CD4-positive, alpha-beta T cell treated with Interleukin-17A for 1 hour (primary cell): ENCODE data around the gene C2CD5.
"Not testable (repeated sequence)": the region's sequence is repeated elsewhere in the genome, so short reads cannot be mapped to it uniquely, and the experiment has no call there.

Experiments used
- DNase-seq: peaks from one replicate; pipeline ENCODE4 v3.0.0-alpha.2; 2020

Gene C2CD5

DNA sequence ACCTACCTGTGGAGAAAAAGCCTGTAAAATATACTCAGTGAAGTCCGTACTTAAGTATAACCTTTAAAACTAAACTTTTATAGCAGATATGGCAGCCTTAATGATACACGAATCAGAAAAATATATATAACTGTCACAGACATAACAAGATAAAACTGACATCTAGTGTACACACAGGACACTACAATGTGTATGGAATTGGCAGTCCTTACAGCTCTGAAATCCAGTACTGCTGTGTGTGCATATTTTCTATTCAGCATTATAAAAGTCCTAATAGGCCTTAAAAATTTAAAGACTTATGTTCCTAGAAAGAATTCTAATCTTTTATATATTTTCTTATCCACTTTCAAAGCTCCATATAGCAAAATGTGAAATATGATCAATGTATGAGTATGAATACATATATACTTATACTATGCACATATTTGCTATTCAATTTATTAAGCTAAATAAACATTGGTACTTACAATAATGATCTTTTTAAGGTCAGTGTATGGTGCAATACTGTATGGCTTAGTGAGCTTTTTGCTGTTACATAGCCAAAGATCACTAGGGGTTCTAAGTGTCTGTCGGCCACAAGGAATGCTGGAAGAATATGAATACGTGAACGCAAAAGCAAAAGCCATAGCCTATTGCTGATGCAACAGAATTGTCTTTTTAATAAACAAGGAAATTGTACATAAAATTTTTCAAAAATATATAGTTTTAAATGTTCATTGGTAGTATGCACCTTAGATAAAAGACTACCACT lies 69.2 kb downstream of the C2CD5 start:
- no peak for DNase-seq

DNA sequence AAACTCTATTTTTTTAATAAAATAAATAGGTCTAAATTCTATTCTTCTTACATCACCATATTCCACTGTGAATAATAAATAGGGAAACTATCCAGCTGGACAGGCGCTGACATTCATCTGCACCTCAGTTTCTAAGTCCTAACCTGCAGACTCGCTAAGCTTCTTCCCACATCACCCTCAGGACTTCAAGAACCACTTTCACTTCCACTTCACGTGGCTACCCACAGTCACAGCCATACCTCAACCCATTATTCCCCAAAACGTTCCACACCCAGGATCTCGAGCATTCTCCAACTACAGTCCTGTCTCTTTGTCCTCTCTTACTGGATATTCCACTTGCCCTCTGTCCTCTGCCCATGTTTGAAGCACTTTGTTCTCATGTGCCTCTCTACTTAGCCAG lies 71.1 kb downstream of the C2CD5 start:
- peak; percentile 8 for DNase-seq

DNA sequence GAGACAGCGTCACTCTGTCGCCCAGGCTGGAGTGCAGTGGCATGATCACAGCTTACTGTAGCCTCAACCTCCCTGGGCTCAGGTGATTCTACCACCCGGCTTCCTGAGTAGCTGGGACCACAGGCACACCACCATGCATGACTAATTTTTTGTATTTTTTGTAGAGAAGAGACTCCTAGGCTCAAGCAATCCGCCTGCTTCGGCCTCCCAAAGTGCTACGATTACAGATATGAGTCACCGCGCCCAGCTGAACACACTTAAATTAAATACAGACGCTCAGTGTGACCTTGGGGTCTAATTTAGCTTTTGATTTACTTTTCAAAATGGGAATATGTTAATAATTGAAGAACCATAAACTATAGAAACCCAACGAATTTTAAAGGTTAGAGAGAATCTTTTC lies 77.2 kb downstream of the C2CD5 start:
- no peak for DNase-seq

DNA sequence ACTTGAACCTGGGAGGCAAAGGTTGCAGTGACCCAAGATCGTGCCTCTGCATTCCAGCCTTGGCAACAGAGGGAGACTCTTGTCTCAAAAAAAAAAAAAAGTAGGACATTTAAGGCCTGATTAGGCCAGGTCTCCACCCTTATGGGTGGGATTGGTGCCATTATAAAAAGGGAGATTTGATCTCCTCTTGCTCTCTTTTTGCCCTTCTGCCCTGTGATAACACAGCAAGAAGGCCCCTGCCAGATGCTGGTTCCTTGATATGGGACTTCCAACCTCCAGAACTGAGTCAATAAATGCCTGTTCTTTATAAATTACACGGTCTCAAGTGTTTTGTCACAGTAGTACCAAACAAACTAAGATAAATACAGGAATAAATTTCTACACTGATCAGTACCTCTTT lies 81.0 kb downstream of the C2CD5 start:
- DNase-seq, result no peak

DNA sequence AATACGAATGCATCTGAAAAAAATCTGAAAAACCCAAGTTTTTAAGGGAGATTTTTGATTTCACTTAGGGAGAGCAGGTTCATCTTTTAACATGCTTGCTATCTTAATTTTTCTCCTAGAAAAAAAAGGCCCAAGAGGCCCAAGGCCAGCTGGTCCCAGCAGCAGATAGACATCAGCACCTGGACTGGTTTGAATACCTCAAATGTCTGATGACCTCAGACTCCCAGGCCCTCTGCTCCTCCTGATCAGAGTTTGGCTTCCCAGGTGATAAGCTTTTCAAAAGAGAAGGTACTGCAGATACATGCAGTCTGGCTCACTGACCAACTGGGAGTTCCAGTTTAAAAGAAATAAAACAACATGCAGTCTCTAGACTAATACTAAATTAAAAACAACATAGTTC lies 82.6 kb downstream of the C2CD5 start:
- no peak for DNase-seq

DNA sequence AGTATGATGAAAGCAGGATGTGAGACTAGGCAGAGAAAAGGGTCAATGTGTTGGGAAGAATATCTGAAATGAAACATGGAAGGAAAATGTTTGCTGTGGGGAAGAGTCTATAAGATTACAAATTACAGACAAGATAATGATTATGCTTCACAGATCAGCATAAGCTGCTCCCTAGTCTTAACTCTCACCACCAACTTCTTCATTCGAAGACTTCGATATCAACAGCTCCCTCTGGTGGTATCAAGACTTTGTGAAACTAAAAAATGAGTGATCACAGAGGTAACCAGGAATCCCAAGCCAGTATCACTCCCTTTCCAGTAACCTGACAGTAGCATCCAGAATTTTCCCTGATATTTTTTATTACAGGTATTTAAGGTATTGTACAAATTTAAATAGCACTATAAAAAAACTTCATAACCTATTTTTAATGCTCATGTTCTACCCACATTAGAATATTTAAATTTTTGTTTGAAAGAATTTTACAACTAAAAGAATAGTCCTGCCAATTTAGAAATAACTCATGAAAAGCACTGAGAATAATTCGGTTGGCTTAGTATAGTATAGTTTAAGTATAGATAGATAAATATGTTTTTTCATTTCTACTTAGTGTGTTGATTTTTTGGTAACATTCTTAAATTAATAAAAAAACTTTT lies 84.4 kb downstream of the C2CD5 start:
- peak; percentile 64 for DNase-seq

DNA sequence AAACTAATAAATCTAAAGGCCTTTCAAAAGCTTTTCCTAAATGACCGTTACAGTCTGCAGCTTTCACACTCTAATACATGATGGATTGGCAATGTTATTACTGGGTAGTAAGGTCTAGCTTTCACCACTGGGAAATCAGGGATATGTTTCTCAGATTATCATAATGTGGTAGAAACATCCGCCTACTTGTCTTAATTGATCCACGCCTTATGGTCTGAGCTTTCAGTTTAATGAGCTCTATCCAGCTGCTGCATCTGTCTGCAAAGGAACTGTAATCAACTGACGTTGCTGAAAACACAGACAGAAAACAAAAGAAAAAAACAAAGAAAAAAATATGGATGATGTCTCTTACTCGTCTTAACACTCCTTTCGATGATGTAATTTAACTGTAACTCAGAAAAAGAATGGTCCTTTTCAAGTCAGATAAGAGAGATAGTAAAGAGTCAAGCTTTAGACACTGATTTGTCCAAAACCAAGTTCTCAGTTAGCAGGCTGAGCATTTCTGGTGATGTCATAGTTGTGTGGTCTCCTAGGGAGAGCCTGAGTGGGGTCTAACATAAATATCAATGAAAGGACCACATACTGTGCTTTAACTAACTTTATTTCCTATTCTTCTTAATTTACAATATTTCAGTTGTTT lies 85.9 kb downstream of the C2CD5 start:
- DNase-seq, result no peak

DNA sequence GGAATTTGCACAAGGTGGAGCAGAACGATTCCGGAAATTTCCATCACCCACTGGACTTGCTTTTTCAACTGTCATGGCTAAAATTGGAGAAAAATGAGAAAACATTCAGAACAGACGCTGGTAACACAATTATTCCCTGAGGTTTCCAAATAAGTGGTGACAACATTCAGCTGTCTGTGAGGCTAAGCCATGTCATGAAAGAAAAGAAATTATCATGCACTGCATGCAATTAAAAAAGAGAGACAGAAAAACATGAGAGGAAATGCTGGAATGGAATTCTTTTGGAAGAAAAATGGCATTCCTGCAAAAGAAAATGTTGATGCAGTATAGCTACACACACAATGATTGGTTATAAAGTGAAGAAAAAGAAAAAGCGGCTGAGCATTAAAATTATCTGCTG lies 87.3 kb downstream of the C2CD5 start:
- no peak for DNase-seq

DNA sequence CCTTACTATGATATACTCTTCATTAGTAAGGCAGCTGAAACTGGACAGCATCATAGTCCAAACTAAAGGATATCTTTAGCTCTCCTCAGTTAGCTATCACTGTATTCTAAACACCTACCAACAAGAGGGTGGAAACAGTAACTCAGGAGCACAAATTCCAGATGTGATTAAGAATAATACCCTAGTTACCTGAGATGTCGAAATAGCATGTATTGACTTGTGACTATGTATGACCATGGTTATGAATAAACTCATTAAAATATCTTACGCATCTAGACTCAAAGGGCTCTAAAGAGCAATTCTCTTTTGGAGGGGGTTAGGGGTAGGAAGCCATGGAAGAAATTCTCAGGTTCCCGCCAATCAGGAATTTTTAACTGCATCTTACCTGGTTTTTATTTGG lies 90.8 kb downstream of the C2CD5 start:
- no peak for DNase-seq

DNA sequence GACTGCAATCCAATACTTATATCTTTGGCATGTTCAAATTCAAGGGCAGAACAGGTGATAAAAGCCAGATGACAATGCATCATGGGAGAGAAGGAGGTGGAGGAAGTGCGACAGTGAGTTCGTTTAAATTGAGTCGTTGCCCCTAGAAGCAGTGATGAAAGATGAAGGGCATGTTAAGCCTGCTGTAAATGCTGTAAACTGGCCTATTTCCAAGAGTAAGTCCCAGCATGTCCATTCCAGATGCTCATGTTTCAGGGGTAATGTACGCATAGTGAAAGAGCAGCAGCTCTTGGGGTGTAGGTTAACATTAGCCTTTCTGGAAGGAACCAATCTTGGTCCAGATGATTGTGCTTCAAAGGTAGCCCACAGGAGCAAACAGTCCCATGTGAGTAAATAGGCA lies 97.1 kb downstream of the C2CD5 start:
- DNase-seq, result no peak

DNA sequence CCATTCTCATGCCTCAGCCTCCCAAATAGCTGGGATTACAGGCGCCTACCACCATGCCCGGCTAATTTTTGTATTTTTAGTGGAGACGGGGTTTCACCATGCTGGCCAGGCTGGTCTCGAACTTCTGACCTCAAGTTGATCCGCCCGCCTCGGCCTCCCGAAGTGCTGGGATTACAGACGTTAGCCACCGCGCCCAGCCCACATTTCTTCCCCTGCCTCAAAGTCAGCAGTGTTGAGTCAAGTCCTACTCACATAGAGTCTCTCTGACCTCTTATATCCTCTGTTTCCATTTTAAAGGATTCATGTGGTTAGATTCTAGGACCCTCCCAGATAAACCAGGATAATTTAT lies 100.1 kb downstream of the C2CD5 start:
- not testable (repeated sequence) for DNase-seq

DNA sequence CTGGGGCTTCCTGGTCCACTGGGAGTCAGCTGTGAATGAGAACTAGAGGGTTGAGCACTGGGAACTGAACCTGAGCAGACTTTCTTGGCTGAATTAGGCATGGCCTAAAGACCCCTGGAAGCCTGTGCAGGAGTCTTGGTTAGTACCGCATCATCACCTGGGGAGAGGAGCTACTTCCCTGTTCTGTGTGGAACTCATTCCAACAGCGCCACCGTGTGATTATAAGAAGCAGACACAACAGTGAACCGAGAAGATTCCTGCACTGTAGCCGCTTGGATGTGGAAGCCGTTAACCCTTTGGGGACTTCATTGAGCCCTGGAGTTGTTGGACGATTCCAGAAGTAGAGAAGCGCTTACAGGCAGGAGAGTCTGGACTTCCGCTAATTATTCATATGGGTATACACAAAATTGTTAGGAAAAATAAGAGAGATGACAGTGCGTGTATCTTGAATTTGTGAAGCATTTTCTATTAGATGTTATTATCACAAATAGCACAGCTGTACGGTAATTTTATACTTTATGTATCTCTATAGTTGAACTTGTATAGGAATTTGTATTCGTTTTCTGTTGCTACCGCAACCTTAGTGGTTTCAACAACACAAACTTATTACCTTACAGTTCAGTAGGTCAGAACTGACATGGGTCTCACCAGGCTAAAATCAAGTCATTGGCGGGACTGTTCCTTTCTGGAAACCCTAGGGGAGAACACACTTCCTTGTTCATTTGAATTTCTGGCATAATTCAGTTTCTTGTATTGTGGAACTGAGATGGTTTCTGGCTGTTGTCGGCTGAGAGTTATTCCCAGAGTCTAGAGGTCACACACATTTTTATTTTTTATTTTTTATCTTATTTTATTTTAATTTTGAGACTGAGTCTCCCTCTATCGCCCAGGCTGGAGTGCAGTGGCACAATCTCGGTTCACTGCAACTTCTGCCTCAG lies 100.7 kb downstream of the C2CD5 start:
- peak; percentile 81 for DNase-seq

DNA sequence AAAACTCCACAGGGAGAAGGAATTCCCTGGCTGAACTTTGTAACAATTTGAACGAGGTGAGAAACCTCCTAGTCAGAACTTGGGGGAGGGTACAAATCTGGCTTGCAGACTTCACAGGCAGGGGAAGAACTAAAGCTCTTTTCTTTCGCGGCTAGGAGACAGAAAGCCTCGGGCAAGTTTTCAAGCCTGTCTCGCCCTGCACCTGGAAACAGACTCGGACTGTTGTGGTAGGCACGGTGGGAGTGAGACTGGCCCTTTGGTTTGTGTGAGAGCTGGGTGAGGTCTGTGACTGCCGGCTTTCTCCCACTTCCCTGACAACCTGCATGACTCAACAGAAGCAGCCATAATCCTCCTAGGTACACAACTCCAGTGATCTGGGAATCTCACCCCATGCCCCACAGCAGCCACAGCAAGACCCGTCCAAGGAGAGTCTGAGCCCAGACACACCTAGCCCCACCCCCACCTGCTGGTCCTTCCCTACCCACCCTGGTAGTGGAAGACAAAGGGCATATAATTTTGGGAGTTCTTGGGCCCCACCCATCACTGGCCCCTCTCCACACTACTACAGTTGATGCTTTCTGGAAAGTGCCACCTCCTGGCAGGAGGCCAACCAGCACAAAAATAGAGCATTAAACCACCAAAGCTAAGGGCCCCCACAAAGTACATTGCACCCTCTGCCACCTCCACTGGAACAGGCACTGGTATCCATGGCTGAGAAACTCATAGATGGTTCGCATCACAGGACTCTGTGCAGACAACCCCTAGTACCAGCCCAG lies 107.1 kb downstream of the C2CD5 start:
- no peak for DNase-seq

DNA sequence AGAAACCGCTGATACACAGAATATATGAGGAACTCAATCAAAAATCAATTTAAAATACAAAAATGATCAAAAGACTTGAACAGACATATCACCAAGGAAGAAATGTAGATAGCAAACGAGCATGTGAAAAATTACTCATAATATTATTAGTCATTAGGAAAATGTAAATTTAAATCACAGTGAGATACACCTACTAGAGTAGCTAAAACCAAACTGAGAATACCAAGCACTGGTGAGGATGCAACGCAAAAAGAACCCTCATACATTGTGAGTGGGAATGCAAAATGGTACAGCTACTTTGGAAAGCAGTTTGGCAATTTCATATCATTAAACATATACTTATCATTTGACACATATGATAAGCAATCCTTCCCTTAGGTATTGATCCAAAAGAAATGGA lies 108.8 kb downstream of the C2CD5 start:
- no peak for DNase-seq

DNA sequence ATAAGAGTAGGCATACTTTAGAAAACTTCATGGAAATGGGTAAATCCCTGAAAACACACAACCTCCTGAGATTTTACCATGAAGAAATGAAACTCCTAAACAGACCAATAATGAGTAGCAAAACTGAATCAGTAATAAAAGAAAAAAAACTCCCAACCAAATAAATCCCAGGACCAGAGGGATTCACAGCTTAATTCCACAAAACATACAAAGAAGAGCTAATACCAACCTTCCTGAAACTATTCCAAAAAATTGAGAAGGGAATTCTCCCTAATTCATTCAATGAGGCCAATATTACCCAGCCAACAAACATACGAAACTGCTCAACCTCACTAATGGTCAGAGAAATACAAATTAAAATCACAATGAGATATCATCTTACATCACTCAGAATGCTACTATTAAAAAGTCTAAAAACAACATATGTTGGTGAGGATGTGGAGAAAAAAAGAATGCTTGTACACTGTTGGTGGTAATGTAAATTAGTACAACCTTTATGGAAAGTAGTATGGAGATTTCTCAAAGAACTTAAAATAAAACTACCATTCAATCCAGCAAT lies 112.6 kb downstream of the C2CD5 start:
- no peak for DNase-seq

DNA sequence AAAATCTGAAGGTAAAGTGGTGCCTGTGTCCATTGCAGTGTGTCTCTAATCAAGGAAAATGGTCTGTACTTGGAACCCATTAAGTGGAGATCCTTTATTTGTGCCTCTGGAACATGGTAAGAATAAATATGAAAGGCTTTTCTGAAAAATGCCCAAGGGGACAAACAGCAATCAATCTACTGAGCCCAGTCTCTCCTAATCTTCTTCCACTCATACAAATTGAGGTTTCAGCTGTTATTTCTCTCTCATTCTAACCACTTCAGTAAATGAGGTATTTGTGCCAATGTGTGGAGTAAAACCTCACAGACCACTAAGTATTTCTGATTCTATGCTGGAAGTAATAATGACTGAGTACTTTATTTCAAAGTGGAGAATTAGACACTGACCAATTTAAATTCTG lies 127.5 kb downstream of the C2CD5 start:
- no peak for DNase-seq

DNA sequence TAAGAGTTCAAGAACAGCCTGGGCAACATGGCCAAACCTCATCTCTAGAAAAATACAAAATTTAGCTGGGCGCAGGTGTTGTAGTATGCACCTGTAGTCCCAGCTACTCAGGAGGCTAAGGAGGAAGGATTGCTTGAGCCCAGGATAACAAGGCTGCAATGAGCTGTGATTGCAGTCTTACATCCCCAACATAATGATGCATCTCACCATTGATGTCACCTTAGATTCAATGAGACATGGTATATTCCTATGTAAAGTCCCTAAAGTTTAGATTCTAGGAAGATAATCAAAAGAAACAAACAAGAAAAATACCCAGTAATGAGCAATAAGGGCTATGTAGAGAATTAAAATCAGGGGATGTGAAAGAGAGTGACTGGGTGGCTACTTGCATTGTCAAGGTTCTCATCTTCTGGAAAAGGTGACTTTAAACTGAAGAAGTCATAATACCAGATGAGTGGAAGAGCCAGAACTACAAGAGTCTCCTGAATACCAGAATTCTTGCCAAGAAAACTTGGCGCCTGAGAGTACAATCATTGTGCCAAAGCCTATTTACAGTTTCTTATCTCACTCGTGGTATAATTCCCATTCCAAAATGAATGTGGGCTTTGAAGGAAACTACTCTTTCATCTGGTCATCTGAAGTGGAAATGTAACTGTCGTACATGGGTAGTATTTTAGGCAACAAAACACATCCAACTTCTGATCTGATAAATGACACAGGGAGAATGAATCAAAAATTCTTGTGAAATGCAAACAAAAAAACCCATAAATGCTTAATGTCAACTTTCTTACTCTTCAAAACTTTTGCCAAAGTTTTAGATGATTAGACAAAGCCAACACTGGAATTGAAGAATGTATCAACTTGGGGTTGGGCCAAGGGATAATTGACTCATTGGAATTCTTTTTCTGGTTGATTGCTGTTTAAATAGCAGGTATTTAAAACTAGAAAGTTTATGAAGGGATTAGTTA lies 128.7 kb downstream of the C2CD5 start:
- DNase-seq, result no peak

DNA sequence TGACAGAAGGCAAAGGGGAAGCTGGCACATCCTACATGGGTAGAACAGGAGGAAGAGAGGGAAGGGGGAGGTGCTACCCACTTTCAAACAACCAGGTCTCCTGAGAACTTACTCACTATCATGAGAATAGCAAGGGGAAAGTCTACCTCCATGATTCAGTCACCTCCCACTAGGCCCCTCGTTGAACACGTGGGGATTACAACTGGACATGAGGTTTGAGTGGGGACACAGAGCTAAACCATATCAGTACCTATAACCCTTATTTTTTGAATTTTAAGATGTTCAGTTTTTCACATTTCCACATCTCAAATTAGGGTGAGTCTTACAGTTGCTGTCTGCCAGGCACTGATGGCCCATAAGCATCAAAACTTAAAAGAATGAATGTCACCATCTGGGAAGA lies 129.6 kb downstream of the C2CD5 start:
- no peak for DNase-seq

DNA sequence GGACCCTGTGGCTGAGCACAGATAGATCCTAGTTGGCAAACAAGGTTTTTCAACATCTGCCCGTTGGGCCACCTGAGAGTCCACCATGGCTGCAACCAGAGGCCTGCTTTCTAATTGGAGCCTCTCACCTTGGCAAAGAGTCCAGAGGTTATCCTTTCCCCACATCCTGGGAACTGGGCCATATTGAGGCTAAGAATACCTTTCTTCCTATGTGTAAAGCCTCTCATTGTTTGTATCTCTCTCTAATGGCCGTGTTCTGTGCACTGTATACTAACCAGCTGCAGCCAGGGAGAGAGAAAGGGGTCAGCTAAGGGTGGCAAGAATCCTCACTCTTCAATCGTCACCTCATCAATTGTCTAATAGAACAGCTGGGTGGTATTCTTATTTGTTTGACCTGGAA lies 130.8 kb downstream of the C2CD5 start:
- no peak for DNase-seq

DNA sequence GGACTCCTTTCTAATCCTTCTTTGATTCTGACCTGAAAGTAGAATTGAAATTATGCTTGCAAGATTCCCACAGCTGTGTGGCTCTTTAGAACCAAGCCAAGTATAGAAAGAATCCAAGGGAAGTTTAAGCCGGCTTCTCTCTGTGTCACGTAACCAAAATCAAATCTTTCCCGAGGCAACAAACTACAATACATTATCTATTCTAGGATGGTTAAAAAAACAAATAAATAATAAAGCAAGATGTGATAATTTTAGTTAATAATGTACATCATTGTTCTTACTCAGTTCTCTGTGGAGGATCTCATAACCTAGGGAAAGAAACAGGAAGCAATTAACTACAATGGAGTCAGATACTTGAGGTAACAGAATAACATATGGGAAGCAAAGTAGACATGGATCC lies 131.8 kb downstream of the C2CD5 start:
- no peak for DNase-seq

DNA sequence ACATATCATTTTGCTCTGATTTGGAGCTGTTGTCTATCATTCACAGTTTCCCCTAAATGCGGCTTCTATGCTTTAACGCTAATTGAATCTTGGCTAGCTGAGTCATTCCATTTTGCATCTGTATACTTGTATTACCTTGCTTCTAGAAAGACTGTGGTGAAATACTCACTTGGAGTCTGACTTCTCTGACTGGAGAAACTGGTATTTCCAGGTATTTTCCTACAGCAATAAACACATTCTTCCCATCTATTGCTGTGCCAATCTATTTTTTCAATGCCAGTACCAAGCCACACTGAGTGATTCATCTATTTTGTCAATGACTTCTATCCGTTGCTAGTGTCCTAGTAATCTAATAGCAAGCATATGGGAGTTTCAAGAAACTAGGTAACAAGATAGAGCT lies 133.9 kb downstream of the C2CD5 start:
- no peak for DNase-seq
